GM12865 (cell line): ENCODE data around the gene ENPP3.

ENCODE experiments used
- DNase-seq: peaks from one replicate; pipeline ENCODE4 v3.0.0; 2010; ENCODE audit warnings: low read depth
- H3K4me3 ChIP-seq: 2 replicates; pipeline ENCODE4 v1.5.1; 2011; ENCODE audit warnings: mild to moderate bottlenecking, low read depth, low read length, control low read depth
- TF ChIP-seq, protein P1 (sequence below): IDR thresholded peaks from 2 replicates; pipeline ENCODE4 v1.5.1; 2011; ENCODE audit warnings: low read length, control low read depth, low read depth, inconsistent platforms; ENCODE audit not compliant: insufficient read depth; ENCODE audit errors: missing control alignments

ENPP3 gene

DNA sequence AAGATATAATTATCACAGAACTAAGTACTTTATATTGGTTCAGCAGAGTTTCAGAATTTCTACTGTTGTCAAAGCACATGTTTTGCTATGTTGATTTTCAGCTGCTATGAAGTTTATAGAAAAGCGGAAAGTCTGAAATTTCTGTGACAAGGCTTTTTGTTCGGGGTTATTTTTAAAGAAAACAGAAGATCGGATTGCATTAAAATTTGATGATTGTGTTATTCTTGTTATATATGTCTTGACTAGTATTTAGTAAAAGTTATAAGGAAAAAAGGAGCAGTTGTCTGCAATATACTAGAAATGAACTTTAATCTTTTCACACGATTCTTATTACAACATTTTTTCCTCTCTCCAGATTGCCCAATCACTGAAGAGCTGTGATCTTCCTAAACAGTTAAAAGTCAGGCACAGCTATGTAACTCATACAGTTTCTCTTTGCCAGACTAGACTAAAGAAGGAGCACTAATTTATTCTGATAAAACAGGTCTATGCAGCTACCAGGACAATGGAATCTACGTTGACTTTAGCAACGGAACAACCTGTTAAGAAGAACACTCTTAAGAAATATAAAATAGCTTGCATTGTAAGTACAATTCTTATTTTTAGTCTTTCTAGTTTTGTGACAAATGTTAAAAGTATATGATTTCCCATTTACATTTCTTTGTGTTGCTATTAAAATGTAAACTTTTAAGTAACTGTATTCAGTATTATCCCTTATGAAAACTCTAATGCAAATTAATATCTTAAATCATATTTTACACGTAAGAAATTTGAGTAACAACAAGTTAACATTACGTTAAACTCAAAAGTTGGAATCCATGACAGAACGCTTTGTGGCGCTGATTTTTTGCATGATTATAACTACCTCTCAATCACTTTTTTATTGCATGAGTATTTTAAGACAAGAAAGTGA, at the start of gene ENPP3:
Gene ENPP3, plus strand, starts transcription at position 423 of the 913 bp plus-strand sequence. Its CDS starts 83 bp downstream, at position 506.
- DNase-seq, result no peak
- TF ChIP-seq, protein P1, sequence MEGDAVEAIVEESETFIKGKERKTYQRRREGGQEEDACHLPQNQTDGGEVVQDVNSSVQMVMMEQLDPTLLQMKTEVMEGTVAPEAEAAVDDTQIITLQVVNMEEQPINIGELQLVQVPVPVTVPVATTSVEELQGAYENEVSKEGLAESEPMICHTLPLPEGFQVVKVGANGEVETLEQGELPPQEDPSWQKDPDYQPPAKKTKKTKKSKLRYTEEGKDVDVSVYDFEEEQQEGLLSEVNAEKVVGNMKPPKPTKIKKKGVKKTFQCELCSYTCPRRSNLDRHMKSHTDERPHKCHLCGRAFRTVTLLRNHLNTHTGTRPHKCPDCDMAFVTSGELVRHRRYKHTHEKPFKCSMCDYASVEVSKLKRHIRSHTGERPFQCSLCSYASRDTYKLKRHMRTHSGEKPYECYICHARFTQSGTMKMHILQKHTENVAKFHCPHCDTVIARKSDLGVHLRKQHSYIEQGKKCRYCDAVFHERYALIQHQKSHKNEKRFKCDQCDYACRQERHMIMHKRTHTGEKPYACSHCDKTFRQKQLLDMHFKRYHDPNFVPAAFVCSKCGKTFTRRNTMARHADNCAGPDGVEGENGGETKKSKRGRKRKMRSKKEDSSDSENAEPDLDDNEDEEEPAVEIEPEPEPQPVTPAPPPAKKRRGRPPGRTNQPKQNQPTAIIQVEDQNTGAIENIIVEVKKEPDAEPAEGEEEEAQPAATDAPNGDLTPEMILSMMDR, result no peak
- no peak within 1 kb of the TSS for H3K4me3 ChIP-seq

DNA sequence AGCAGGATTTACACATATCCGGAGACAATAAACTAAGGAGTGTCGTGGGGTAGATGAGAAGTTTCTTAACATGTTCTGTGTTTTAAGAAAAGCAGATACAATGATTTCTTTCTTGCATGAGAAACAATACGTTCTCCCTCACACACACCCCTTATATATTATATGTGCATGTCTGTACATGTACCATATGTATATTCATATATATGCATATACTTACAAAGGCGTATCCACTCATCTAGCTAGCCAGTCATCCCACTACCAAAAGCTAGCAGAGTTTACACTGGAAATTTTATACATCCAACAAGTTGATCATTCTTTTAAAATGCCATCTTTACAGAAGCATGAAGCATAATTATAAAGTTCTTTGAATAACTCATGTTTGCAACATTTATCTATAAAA, 49.2 kb upstream of the ENPP3 start:
- no peak for DNase-seq
- TF ChIP-seq, protein P1, result no peak
- no peak overlapping the region for H3K4me3 ChIP-seq

DNA sequence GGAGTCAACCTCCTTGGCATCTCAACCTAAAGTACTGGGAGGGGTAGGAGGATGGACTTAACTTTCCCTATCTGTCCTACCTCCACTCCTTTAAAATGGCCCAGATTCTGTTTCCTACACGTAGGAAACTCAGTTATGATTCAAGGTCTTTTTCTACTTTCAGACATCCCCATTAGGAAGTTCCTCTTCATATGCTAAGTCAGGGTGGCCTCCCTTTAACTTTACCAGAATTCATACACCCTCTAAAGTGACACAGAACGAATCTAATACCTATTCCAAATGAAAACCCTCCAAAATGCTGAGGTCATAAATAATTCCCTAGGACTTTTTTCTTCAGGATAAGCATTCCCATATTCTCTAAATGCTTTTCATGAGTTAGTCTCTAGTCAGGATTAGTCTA, 48.5 kb upstream of the ENPP3 start:
- no peak for DNase-seq
- H3K4me3 ChIP-seq, result no peak overlapping the region
- TF ChIP-seq, protein P1, result no peak

DNA sequence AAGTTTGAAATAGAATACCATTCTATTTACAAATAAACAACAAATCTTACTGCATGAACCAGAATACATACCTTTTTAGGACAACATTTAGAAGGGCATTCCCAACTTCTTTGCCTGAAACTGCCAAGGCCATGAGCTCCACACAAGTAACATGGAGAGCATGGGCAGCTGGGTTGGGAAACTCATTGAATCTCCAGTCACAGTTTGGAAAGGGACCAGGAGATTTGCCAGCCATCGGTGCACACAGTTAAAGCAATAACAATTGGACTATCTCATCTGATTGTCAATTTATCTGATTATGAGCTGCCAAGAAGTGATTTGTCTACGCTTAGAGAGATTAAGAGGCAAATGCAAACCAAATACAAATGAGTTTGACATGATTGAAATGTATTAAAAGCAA, 44.2 kb upstream of the ENPP3 start:
- DNase-seq, result no peak
- no peak overlapping the region for H3K4me3 ChIP-seq
- TF ChIP-seq, protein P1, result no peak

DNA sequence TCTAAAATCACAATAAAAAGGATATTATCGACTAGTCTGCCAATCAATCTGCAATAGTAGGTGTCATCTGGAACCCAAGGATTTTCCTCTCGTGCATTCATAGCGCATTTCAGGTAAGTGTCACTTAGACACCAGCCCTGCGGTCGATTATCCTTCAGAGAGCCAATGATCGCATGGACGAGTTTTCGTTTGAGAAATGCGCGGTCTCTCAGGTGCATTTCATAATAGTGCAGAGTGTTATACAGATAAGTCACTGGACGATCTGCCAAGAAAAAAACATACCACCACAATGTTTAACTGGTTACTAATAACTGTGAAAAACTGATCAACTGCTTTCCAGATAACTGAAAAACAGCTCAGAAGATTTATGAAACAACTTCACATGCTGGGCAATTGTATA, 43.0 kb upstream of the ENPP3 start:
- no peak for DNase-seq
- H3K4me3 ChIP-seq, result no peak overlapping the region
- TF ChIP-seq, protein P1, result no peak

DNA sequence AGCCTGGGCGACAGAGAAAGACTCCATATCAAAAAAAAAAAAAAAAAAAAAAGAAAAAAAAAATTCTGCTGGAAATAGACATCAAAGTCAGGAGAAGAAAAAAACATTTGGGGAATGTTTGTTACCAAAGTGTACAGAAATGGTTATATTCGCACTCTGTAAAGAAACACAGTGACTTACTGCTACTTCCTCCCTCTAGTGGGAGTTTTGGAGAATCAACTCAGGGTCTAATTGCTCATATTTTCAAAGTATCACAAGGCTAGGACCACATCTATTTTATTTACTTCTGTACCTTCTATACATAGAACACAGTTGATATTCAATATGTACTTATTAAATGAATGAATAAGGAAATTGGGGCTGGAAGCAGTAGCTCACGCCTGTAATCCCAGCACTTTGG, 39.7 kb upstream of the ENPP3 start:
- TF ChIP-seq, protein P1, result no peak
- H3K4me3 ChIP-seq, result no peak overlapping the region
- DNase-seq, result no peak
